ENCODE measurements around the gene PLXNA4.
A peak's percentile ranks its signal among the peaks of the same experiment; 100 is the strongest.

DNA sequence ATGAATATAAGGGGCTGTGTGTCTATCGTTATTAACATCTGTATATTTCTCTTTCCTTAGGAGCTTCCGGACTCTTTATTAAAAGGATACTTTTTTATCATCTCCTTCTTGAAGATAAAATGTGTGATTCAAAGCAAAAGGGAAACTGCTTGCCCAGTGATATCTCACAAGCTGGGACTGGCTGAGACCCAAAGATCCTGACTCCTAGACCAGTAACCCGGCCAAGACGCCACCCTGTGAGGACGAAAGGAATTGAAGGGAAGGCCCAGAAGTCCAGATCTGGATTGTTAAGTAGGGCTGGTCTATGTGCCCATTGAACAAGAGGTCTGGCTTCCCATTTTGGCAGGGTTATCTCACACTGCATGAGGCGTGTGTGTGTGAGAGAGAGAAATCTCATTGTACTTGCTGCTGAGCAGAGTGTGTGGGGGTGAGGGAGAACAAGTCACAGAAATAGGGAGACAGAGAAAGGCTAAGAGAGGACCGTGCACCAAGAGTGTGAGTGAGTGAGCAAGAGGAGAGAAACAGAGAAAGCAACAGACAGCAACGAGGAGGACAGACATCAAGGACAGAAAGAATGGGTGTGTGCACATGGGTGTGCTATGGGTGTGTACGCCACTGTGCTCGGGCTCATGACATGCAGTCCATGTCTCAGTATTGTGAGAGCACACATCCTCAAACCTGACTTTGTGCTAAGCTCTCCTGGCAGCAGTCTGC, 75.4 kb downstream of the PLXNA4 start:
- no peak for TF ChIP-seq POLR2AphosphoS5 (IDR thresholded peaks at IDR 0.05)
- TF ChIP-seq, protein P1, sequence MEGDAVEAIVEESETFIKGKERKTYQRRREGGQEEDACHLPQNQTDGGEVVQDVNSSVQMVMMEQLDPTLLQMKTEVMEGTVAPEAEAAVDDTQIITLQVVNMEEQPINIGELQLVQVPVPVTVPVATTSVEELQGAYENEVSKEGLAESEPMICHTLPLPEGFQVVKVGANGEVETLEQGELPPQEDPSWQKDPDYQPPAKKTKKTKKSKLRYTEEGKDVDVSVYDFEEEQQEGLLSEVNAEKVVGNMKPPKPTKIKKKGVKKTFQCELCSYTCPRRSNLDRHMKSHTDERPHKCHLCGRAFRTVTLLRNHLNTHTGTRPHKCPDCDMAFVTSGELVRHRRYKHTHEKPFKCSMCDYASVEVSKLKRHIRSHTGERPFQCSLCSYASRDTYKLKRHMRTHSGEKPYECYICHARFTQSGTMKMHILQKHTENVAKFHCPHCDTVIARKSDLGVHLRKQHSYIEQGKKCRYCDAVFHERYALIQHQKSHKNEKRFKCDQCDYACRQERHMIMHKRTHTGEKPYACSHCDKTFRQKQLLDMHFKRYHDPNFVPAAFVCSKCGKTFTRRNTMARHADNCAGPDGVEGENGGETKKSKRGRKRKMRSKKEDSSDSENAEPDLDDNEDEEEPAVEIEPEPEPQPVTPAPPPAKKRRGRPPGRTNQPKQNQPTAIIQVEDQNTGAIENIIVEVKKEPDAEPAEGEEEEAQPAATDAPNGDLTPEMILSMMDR (IDR thresholded peaks at IDR 0.05) = peak in 3 of 5 experiments; percentile 16 to 29 (median 22)
